Measurements from ENCODE around the gene IGFBP2. TPM values are rescaled to one million over a fixed set of nuclear protein-coding genes. Genes with fewer than 3 reads are reported as not detected.
A peak's percentile ranks its signal among the peaks of the same experiment; 100 is the strongest.

The IGFBP2 gene
- total and polyA plus RNA-seq, 8 donors, result 28.2 to 133 (median 111) TPM

GRCh38 chr2:216588861-216589710 is 44.1 kb upstream of the IGFBP2 start:
- no peaks in the 10 kb centered on the region for H3K9me3 ChIP-seq
- intact Hi-C loops (cut with DNase I), result no loop called here
- no peaks in the 10 kb centered on the region for H3K4me1 ChIP-seq
- no peak overlapping the region for H3K27ac ChIP-seq
- no peaks in the 10 kb centered on the region for H3K27me3 ChIP-seq
- ATAC-seq (no peak), DNase-seq (no peak)
- no peak overlapping the region for H3K4me3 ChIP-seq
- no peak for TF ChIP-seq CTCF (IDR thresholded peaks at IDR 0.05)
- no peaks in the 10 kb centered on the region for H3K36me3 ChIP-seq

GRCh38 chr2:216589791-216590190 is 43.4 kb upstream of the IGFBP2 start:
- no peaks in the 10 kb centered on the region for H3K9me3 ChIP-seq
- H3K4me3 ChIP-seq, result no peak overlapping the region
- DNase-seq, result no peak
- H3K4me1 ChIP-seq, result no peaks in the 10 kb centered on the region
- no peak for TF ChIP-seq CTCF (IDR thresholded peaks at IDR 0.05)
- no peak overlapping the region for H3K27ac ChIP-seq
- ATAC-seq, result no peak
- H3K27me3 ChIP-seq, result no peaks in the 10 kb centered on the region
- intact Hi-C loops (cut with DNase I), result no loop called here
- no peaks in the 10 kb centered on the region for H3K36me3 ChIP-seq

- peak in 1 of 4 donors; percentile 57 for DNase-seq
- Histone ChIP-seq H3K36me3 (no peaks in the 10 kb centered on the region), H3K9me3 (no peaks in the 10 kb centered on the region), H3K4me1 (no peaks in the 10 kb centered on the region), H3K4me3 (no peak overlapping the region), H3K27ac (no peak overlapping the region), H3K27me3 (no peaks in the 10 kb centered on the region)
- intact Hi-C loops (cut with DNase I), result no loop called here
- peak; percentile 44 for ATAC-seq
- TF ChIP-seq CTCF (IDR thresholded peaks at IDR 0.05), result no peak
Observed at GRCh38 chr2:216590780-216591179, 42.4 kb upstream of the IGFBP2 start.

DNA sequence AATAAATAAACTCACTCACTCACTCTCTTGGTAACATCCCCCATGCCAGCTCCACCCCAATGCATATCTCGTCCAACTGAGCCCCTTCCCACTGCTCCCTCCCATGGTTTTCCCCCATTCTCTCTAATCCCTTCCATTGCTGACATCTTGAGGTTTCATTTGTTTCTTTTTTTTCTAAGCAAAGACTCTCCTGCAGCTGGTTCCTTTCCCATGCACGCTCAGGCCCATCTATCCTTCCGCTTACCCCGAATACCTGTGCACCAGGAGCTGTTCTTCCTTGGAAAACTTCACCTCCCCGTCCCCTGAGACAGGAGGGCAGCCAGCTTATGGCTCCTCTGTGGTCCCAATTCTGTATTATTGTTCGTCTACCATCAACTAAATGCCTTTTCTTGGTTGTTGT is 41.7 kb upstream of the IGFBP2 start:
- H3K36me3 ChIP-seq, result no peaks in the 10 kb centered on the region
- peaks cover 0 to 1% of the 10 kb centered on the region in 2 donors for H3K4me1 ChIP-seq
- DNase-seq (no peak), ATAC-seq (no peak)
- intact Hi-C loops (cut with DNase I), result no loop called here
- no peak overlapping the region for H3K27ac ChIP-seq
- H3K4me3 ChIP-seq, result no peak overlapping the region
- H3K9me3 ChIP-seq, result no peaks in the 10 kb centered on the region
- TF ChIP-seq CTCF (IDR thresholded peaks at IDR 0.05), result no peak
- H3K27me3 ChIP-seq, result no peaks in the 10 kb centered on the region

DNA sequence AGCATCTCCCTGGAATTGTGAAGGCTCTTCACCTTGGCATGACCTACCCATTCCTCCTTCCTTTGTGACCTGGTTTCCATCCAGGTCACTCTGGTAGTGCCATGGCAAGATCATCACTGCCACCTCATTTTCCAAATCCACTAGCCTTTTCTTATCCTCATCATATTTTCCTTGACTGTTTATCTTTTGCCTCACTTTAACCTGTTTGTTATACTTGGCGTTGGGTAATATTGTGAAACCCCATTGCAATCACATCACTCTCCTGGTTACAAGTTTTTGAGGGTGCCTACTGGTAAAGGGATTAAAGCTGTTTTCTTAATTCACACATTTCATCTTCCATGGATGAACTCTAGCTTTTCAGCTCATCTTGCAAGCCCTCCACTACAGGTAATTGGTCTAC is 39.1 kb upstream of the IGFBP2 start:
- no peaks in the 10 kb centered on the region for H3K27me3 ChIP-seq
- no peak for TF ChIP-seq CTCF (IDR thresholded peaks at IDR 0.05)
- no peak overlapping the region for H3K27ac ChIP-seq
- intact Hi-C loops (cut with DNase I), result no loop called here
- H3K9me3 ChIP-seq, result no peaks in the 10 kb centered on the region
- DNase-seq (no peak), ATAC-seq (no peak)
- peaks cover 5 to 13% of the 10 kb centered on the region in 2 donors for H3K4me1 ChIP-seq
- H3K4me3 ChIP-seq, result no peak overlapping the region
- no peaks in the 10 kb centered on the region for H3K36me3 ChIP-seq
